A172 (cell line): ENCODE measurements around the gene CYTL1. TPM values are rescaled to one million over a fixed set of nuclear protein-coding genes. Genes with fewer than 3 reads are reported as not detected.

Experiments
- DNase-seq: peaks from one replicate; pipeline ENCODE4 v3.0.0-alpha.2; 2015; ENCODE audit warnings: low spot score
- total RNA-seq: library from RNA; depleted of rRNA; stranded (reverse); fragments of >200 nt; shearing (Covaris generic); gene quantifications from 2 replicates; pipeline ENCODE4 v1.2.3, GENCODE V29; 2014

The CYTL1 gene
- total RNA-seq, 1 experiment from 2014 or later = not detected

GRCh38 chr4:4996935-4997334 lies 22.3 kb downstream of the CYTL1 start:
- peak; percentile 27 for DNase-seq

- DNase-seq = no peak
Observed at GRCh38 chr4:4995908-4996265, 23.4 kb downstream of the CYTL1 start.

GRCh38 chr4:4995103-4995907 lies 24.0 kb downstream of the CYTL1 start:
- peak; percentile 50 for DNase-seq

- no peak for DNase-seq
Observed at GRCh38 chr4:4994312-4995097, 24.8 kb downstream of the CYTL1 start.

GRCh38 chr4:4992833-4993232 lies 26.4 kb downstream of the CYTL1 start:
- DNase-seq = no peak

GRCh38 chr4:4991541-4992099 lies 27.6 kb downstream of the CYTL1 start:
- DNase-seq = no peak

GRCh38 chr4:4990857-4991540 lies 28.3 kb downstream of the CYTL1 start:
- peak; percentile 89 for DNase-seq

GRCh38 chr4:4990329-4990728 lies 28.9 kb downstream of the CYTL1 start:
- DNase-seq = no peak

- no peak for DNase-seq
Observed at GRCh38 chr4:4989083-4989622, 30.1 kb downstream of the CYTL1 start.

GRCh38 chr4:4987656-4988055 lies 31.6 kb downstream of the CYTL1 start:
- no peak for DNase-seq

GRCh38 chr4:4986841-4987240 lies 32.4 kb downstream of the CYTL1 start:
- no peak for DNase-seq

- peak; percentile 10 for DNase-seq
Observed at GRCh38 chr4:4985844-4986243, 33.4 kb downstream of the CYTL1 start.

GRCh38 chr4:4985036-4985435 lies 34.2 kb downstream of the CYTL1 start:
- no peak for DNase-seq

GRCh38 chr4:4984186-4984585 lies 35.1 kb downstream of the CYTL1 start:
- DNase-seq = no peak

GRCh38 chr4:4981827-4982226 lies 37.4 kb downstream of the CYTL1 start:
- DNase-seq = no peak

- DNase-seq = no peak
Observed at GRCh38 chr4:4981427-4981826, 37.8 kb downstream of the CYTL1 start.

- no peak for DNase-seq
Observed at GRCh38 chr4:4980621-4981230, 38.5 kb downstream of the CYTL1 start.

- no peak for DNase-seq
Observed at GRCh38 chr4:4979971-4980370, 39.3 kb downstream of the CYTL1 start.

- no peak for DNase-seq
Observed at GRCh38 chr4:4974727-4975126, 44.5 kb downstream of the CYTL1 start.

- DNase-seq = no peak
Observed at GRCh38 chr4:4971796-4972195, 47.5 kb downstream of the CYTL1 start.

- peak; percentile 57 for DNase-seq
Observed at GRCh38 chr4:4969298-4969697, 50.0 kb downstream of the CYTL1 start.
